ENCODE measurements around the gene UBE2Z.
"Not testable (repeated sequence)": the region's sequence is repeated elsewhere in the genome, so short reads cannot be mapped to it uniquely, and the experiment has no call there.

Gene UBE2Z

DNA sequence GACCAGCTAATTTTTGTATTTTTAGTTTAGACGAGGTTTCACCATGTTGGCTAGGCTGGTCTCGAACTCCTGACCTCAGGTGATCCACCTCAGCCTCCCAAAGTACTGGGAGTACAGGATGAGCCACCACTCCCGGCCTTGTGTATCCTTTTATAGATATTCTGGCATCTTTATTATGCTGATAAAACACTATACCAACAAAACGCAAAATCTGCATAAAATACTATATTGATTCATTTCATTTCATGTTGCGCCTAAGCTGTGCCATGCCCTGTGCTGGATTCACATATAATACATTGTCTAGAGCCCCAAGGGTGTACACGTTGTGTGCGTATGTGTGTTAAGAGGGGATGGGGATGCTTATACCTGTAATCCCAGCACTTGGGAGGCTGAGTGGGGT lies 3.8 kb upstream of the UBE2Z start:
- DNase-seq (ENCODE audit: low read depth, low spot score): no peak

DNA sequence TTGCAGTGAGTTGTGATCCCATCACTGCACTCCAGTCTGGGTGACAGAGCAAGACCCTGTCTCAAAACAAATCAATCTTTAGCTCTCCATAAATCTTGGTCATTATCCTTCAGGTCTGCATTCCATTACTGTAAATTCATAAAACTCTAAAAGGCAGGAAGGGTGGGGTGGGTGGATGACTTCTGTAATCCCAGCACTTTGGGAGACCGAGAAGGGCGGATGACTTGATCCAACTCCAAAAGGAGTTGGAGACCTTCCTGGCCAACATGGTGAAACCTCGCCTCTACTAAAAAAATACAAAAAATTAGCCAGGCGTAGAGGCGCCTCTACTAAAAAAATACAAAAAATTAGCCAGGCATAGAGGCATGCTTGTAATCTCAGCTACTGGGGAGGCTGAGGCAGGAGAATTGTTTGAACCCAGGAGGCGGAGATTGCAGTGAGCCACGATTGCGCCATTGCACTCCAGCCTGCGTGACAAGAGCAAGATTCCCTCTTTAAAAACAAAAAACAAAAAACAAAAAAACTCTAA lies 2.2 kb upstream of the UBE2Z start:
- no peak for DNase-seq (ENCODE audit: low read depth, low spot score)

DNA sequence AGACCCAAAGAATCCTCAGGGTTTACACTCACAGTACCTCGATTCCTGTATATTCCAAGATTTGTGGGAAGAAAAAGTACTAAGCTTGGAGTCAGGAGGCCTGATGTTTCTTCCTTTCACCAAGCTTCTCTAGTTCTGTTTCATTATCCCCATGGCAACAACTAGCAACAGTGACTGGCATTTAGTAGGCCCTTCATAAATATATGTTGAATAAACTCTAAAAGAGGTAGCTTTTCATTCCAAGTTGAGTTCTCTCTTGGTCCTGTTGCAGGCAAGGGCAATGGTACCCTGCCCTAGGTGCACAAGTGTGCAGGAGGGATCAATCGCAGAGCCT lies 527 bp upstream of the UBE2Z start:
- no peak for DNase-seq (ENCODE audit: low read depth, low spot score)

DNA sequence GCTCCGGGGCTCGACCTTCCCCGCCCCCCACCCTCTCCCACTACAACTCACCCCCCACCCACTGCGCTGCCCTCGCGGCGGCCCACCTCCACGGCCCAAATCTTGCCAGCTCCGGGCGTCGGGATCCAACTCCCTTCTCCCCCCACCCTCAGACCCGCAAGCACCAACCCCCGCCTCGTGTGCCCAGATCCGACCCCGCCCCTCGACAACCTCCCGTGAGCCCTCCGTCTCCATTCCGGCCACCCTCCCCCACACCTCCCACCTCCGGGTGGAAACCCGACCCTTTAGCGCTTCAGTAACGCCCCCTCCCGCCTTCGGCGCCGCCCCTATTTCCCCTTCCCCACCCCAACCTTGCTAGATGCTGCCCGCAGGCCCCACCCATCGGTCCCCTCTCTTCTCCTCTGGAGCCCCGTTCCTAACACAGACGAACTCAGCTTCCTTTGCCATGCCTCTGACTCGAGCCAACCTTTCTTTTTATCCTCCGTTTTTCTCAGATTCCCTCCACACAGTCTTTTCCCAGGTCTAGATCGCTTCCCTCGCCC lies 717 bp downstream of the UBE2Z start:
- peak; percentile 88 for DNase-seq (ENCODE audit: low read depth, low spot score)

DNA sequence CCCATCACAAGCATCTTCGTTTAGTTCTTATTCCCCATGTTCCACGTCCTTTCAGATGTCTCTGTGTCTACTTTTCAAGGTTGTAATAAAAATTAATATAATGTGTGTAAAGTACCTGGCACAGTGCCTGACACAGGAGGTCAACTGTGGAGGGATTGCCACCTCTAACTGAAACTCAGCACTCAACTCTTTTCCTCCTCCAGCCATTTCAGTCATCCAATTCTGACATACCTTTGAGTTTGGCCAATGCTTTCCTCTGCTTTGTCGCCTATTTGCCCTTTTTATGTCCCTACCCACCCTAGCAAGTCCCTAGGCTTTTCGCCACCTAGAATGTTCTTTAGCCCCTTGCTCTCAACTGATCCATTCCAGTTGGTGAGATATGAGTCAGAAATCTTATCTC lies 1.6 kb downstream of the UBE2Z start:
- DNase-seq (ENCODE audit: low read depth, low spot score): no peak

GRCh38 chr17:48910370-48910769 lies 2.2 kb downstream of the UBE2Z start:
- no peak for DNase-seq (ENCODE audit: low read depth, low spot score)

- DNase-seq (ENCODE audit: low read depth, low spot score): no peak
These were observed 4.3 kb downstream of the UBE2Z start for GRCh38 chr17:48912476-48912875.

DNA sequence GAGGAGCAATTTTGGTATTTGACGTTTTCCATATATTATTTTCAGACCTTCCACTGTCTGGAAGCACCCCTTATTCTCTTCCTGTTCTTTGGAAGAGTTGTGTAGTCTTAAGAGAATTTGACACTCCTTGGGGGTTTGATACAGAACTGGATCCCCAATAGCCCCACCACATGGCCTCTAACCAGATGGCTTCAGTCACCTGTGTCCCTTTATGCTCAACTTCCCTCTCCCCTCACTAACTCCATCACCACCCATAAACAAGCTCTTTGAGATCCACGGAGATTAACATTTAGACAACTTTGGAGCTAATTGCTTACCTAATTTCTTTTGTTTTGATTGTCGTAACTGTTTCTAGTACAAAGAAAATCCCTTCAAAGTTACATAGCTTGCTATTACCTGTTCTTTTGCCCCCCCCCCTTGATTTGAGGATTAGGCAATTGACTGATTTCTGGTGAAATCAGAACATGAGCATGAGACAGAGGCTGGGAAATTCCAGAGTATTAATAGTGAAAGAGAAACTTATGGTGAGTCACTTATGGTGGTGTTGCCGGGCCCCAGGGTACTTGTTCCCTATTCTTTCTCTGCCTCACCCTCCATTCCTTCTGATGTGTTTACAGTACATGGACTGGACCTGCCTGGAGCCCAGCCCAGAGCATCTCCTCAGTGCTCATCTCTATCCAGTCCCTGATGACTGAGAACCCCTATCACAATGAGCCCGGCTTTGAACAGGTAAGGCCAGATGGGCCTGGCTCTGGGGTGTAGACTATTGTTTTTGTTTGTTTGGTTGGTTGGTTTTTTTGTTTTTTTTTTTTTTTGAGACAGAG lies 7.5 kb downstream of the UBE2Z start:
- DNase-seq (ENCODE audit: low read depth, low spot score): peak; percentile 14

GRCh38 chr17:48925251-48925990 lies 17.2 kb downstream of the UBE2Z start:
- DNase-seq (ENCODE audit: low read depth, low spot score): no peak

- no peak for DNase-seq (ENCODE audit: low read depth, low spot score)
These were observed 17.8 kb downstream of the UBE2Z start for GRCh38 chr17:48925991-48926342.

GRCh38 chr17:48927978-48928745 lies 20.0 kb downstream of the UBE2Z start:
- no peak for DNase-seq (ENCODE audit: low read depth, low spot score)

DNA sequence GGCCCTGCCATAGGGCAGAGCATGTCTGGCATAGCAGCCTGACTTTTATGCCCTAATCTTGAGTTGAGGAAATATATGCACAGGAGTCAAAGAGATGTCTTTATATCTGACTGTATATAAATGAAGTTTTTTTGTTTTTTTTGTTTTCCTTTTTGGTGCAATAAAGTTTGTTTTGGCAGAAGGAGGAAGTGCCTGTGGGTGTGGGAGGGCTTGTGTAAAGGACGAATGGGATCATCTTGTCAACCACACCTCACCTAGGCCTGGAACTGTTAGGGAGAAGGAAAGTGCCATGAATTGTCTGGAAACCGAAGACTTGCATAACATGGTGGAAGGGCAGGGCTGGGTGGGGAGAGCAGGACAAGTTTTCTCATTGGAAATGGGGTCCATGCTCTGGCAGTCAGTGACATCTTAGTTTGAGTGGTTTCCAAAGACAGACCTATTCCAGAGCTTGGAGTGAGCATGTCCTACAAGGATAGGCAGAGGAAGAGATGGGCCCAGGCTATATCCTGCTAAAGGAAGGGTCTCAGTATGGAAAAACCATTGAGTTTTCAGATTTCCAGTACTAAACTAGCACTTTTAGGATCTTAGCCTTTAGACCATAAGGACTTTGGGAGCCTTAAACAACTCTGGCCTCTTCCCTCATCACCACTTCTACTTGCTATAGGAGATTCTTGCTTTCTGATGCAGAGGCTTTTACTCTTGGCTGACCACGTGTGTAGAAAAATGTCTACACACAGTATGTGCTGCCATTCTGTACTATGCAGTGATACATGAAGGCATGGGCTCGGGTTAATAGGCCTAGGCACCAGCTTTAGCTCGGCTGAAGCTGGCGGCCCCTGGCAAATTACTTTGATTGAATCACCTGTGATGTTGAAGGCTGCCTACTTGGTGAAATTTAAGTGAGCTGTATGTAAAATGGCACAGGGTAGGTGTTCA lies 20.9 kb downstream of the UBE2Z start:
- no peak for DNase-seq (ENCODE audit: low read depth, low spot score)

GRCh38 chr17:48929812-48930165 lies 21.6 kb downstream of the UBE2Z start:
- DNase-seq (ENCODE audit: low read depth, low spot score): no peak

GRCh38 chr17:48930435-48930873 lies 22.2 kb downstream of the UBE2Z start:
- DNase-seq (ENCODE audit: low read depth, low spot score): no peak

GRCh38 chr17:48933035-48933434 lies 24.8 kb downstream of the UBE2Z start:
- DNase-seq (ENCODE audit: low read depth, low spot score): no peak

DNA sequence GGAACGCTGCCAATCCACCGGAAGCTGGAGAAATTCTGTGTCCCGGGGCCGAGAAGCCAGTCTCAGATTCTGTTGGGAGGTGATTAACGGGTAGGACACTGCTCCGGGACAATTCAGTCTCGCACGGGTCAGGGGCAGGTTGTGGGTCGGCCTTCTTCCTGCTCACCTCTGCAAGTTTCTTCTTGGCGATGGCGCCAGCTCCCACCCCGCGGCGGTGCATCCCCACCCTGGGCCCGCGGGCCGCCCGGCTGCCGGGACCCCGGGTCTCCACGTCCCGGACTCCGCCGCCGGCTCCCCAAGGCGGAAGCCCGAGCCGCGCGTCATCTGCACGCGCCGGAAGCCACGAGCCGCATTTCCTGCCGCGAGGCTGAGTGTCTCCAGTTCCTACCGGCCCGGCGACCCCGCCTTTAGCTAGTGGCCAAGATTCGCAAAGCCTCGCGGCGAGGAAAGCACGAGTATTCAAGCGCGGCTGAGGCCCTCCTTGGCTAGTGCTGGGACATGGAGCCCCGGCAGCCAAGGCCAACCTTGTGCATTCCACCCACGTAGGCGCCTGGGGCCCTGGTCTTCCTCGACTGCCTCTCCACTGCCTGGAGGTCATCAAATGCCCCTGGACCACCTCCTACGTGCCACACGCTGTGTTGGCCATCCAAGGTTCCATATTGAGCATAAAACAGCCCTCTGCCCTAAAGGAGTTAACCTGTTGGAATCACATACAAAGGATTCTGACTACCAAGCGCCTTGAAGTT lies 36.5 kb downstream of the UBE2Z start, which contains the start of gene SNF8:
SNF8 (minus strand) TSS at position 328 of the 746 bp plus-strand sequence; CDS start at position 220, 108 bp downstream.
- peak; percentile 83 for DNase-seq (ENCODE audit: low read depth, low spot score)

DNA sequence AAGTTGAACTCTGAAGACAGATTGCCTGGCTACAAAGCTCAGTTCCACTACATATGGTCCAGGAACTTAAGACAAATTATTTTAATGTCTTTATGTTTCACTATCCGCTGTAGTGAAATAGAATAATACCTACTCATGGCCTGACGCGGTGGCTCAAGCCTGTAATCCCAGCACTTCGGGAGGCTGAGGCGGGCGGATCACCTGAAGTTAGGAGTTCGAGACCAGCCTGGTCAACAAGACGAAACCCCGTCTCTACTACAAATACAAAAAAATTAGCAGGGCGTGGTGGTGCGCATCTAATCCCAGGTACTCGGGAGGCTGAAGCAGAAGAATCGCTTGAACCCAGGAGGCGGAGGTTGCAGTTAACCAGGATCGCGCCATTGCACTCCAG lies 37.0 kb downstream of the UBE2Z start:
- DNase-seq (ENCODE audit: low read depth, low spot score): not testable (repeated sequence)

- DNase-seq (ENCODE audit: low read depth, low spot score): no peak
These were observed 43.4 kb downstream of the UBE2Z start for GRCh38 chr17:48951572-48951971.

DNA sequence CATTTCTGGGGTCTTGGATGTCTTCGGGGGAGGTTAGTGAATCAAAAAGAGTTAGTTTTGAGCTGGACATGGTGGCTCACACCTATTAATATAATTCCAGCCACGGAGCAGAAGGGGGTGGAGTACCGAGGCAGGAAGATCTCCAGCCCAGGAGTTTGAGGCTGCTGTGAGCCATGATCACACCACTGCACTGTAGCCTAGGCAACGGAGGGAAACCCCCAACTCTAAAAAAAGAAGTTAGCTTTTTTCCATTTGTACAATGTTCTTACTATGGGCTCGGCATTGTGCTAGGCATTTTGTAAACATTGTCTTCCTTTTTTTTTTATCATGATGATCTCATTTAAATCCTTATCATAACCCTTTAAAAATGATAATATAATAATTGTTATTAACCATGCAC lies 44.7 kb downstream of the UBE2Z start:
- no peak for DNase-seq (ENCODE audit: low read depth, low spot score)

DNA sequence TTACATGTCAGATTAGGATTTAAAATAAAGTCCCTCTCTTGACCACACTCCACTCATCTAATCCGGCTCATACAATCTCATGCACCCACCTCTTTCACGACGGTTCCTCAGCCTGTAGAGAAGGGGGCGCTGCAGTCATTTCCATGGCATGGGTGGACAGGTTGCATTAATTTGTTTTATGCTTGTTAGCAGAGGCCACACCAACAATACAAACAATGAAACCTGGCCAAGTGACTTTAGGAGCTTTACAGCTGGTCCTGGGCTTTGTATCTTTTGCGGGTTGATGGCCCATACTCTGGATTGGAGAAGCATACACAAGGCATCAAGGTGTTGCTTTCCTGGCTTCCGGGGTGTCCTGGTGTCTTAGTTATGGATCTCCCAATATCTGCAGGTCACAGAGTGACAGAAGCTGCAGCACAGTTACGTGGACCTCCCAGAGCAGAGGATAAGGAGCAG lies 46.1 kb downstream of the UBE2Z start:
- DNase-seq (ENCODE audit: low read depth, low spot score): no peak

Data from activated naive CD8-positive, alpha-beta T cell treated with anti-CD3 and anti-CD28 coated beads, Interleukin-2, amount 50 U/mL, for 16 hours (primary cell).